Measurements from ENCODE around the gene DDAH2.
"Not testable (repeated sequence)": the region's sequence is repeated elsewhere in the genome, so short reads cannot be mapped to it uniquely, and the experiment has no call there.

The DDAH2 gene

DNA sequence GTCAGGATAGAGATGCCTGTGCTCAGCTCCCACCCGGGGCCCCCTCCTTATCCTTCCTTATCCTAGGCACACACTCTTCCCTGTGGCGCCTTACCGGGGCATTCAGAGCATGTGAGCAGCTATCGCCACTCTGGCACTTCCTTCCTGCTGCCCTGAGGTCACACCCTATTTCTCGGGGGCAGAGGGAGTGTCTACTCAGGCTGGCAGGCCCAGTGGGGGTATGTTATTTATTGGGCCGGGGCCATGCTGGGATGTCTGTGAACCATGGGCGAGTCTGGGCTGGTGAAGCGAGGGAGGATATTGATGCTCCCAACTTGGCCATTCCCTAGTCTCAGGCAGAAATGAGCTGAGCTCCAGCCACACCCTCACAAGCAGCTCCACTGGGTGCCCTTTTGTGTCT is 17.9 kb downstream of the DDAH2 start:
- DNase-seq: no peak

DNA sequence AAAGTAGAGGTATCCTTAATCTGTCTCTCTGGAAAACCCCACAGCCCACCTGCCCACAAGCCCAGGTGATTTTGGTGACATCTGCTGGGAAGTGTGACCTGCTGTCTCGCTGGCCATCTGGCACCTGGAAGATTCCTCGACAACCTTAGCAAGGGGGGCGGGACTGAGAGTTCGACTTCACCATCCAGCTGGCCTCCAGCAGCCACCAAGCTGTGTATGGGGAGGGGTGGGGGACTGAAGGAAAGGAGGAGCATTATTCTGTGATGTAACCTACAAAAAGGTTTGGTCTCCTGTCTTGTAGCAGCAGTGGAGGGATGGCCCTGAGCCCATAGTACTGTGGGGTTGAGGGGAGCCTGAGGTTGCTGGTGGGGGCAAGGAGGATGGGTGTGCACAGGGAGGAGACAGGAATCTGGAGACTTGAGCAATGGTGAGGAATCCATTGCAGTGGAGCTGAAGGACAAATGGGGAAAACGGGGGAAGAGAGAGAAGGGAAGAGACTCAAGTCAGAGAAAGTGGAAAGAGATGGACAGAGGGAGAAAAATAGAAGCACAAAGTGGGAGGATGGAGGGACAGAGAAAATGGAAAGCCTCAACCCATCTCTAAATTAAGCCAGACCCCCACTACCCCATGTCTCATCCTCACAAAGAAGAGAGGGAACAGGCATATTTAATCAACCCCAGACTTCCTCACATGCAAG is 18.4 kb downstream of the DDAH2 start:
- DNase-seq: no peak

DNA sequence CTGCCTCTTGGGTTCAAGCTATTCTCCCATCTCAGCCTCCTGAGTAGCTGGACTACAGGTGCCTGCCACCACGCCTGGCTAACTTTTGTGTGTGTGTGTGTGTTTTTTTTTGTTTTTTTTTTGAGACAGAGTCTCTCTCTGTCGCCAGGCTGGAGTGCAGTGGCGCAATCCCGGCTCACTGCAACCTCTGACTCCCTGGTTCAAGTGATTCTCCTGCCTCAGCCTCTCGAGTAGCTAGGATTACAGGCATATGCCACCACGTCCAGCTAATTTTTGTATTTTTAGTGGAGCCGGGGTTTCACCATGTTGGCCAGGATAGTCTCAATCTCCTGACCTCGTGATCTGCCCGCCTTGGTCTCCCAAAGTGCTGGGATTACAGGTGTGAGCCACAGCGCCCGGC is 19.9 kb downstream of the DDAH2 start:
- DNase-seq: not testable (repeated sequence)

DNA sequence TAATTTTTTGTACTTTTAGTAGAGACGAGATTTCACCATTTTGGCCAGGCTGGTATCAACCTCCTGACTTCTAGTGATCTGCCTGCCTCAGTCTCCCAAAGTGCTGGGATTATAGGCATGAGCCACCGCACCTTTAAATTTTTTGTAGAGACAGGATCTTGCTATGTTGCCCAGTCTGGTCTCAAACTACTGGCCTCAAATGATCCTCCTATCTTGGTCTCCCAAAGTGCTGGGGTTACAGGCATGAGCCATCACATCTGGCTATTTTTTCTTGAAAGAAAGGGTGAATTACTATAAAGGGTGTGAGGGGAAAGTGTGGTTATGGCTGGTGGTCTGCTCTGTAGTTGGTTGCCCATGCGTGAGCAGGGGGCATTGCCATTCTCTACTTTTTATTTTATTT is 20.9 kb downstream of the DDAH2 start:
- no peak for DNase-seq

DNA sequence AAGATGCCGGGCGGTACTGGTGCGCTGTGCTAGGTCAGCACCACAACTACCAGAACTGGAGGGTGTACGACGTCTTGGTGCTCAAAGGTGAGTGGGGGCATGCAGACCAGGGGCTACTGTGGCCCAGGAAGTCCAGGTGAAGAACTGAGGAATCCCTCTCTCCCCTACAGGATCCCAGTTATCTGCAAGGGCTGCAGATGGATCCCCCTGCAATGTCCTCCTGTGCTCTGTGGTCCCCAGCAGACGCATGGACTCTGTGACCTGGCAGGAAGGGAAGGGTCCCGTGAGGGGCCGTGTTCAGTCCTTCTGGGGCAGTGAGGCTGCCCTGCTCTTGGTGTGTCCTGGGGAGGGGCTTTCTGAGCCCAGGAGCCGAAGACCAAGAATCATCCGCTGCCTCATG is 21.4 kb downstream of the DDAH2 start:
- DNase-seq: no peak

DNA sequence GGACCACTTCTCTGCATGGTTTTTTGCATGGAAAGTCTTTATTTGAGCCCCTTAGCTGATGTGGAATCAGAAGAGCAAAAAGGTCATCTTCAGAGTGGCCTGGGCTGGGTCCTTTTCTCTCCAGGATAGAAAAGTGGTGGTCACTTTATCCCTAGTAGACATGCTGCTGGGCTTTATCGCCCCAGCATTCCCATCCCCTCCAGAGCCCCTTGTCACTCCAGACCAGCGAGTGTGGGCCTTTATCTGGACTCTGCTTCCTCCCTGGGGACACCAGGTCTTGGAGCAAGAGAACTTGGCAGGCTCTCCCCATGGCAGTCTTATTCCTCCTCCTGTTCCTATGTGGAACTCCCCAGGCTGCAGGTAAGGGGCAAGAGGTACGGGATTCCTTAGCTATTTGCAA is 22.5 kb downstream of the DDAH2 start, which contains the start of gene LY6G6F:
TSS of gene LY6G6F (plus strand) at position 268 of the 400 bp plus-strand sequence. CDS start at position 309, 41 bp downstream.
- DNase-seq: no peak

DNA sequence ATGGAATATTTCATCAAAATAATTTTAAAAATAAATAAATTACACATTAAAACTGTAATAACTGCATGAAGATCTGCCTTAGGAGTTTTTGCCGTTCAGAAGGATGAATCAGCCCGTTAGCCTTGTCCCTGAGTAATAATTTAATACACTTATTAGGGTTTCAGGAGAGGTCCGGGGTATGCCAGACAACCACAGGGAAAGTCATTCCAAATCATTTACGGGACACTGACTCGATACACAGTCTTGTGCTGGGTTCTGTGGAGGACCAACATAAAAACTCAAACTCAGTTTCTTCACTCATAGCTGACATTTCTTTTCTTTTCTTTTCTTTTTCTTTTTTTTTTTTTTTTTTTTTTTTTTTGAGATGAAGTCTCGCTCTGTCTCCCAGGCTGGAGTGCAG is 23.2 kb downstream of the DDAH2 start:
- no peak for DNase-seq

DNA sequence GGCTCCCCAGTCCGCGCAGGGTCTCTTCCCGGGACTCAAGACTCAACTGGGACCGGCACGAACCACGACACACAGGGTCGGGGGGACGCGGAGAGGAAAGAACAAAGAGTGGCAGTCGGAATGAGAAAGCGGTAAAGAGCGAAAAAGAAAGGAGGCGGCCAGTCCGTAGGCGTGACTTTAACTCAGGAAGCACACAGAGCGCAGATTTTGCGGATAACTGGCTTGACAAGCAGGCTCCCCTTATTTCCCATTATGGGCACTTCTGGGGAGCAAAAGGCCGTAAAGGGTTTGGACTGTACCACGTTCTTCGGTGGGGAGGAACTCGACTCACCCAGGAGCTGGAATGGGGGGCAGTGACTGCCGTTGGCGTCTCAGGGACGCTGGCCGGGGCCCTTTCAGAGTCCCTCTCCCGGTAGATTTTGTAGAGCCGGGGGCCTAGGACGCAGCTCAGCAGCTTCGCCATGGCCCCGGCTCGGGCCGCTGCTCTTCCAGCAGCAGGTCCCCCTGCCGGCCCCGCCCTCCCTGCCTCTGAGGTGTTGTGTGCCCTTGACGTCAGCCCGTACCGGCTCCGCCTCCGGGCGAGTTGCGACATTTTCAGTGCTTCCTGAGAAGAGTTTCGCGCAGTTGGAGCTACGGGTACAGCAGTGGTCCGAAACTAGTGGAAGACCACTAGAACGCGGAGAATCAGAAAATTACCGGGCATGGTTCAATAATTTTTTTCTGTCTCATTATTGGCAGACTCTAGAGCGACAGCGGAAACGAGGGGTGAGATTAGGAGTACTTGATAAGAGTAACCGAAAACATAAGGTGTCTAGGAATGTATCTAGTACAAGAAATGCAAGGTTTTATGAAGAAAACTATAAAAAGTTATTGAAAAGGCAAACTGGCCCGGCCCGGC is 26.0 kb downstream of the DDAH2 start, which contains the start of gene ABHD16A:
TSS of gene ABHD16A (minus strand) at position 506 of the 898 bp plus-strand sequence. CDS start at position 463, 43 bp downstream.
- DNase-seq: peak; percentile 97 to 98

DNA sequence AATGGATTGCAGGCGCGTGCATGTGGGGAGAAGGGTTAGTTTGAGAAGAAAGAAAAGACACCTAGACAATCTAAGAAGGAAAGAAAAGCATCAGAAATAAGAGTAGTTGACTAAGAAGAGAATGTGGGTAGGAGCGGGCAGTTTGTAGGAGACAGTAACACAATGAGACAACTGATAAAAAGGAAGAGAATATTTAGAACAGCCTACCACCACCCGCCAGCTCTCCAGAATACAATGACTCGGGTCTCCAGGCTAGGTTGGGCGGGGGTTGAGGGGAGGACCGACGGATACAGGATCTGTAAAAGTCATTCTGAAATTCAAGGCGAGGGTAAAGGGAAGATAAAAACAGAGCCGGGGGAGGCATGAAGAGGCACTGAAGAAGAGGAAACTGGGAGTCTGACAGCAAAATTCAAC is 26.7 kb downstream of the DDAH2 start:
- peak in 1 of 2 experiments; percentile 42 for DNase-seq

DNA sequence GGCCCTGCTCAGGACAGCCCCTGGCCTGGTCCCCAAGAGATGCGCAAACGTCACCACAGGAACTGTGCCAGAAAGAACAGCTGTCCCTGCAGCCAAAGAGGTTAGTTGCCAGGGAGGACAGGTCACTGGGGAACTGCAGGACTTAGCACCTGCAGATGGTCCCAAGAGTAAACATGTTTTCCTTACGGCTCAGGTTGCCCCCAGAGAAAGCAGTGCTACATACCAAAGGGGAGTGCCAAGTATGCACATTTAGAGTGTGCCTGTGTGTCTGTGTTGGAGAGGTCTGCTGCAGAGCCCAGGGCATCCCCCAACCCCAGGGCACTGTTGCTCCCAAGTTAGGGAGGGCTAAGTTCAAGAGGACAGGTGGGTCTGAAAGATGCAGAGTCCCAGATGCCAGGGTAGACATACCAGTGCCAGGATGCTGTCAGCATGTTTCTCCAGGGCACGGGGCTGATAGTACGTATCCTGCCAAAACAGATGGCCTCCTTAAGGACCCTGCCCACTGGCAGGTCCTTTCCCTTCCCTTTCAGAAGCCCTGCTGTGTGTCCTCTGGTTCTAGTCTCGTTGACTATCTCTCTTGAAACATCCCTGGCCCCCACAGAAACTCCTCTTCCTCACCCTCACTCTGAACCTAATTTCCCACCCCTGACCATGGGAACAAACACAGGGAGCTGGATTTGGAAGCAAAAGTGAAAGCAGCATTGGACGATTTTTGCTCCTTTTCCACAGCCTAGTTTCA is 27.3 kb downstream of the DDAH2 start:
- no peak for DNase-seq

DNA sequence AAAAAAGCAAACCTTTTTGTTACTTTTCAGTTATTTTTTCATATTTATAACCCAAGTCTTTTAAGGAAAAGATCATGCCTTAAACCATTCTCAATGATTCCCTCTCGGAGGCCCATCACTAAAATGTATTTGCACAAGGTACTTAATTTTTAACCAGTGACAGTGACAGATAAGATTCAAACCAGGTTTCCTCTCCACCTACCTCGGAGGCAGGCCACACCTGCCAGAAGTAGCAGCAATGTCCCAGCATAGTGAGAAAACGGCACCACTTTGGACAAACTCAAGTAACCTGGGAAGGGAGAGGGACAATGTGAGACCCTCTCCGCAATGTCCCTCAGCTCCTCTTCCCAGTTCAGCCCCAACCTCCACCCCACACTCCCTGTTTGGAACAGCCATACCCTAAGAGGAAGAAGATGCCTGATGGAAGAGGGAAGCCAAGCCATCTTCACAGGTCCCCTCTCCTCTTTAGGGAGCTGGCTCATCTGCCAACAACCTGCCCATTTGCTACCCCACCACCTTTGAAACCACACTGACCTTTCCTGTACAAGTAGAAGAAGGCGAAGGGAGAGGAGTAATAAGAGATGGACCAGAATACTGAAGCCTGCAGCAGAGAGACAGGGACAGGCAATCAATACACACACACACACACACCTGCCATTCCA is 28.2 kb downstream of the DDAH2 start:
- no peak for DNase-seq

DNA sequence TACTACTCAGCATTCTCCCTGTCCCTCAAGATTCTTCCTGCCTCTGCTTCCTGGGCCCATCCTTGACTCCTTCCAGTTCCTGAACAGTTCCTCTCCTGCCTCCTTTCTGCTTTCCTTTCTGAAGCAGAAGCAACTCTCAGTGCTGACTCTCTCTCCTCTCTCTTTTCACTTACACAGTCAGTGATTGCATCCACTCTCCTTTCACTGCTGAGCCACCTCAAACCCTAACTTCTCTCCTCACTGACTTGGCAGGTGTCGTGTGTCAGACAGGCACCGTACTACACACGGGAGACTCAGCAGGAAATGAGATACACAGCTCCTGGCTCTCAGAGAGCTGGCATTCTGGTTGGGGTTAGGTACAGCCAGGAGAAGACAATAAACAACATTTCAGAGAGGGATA is 31.5 kb downstream of the DDAH2 start:
- DNase-seq: no peak

DNA sequence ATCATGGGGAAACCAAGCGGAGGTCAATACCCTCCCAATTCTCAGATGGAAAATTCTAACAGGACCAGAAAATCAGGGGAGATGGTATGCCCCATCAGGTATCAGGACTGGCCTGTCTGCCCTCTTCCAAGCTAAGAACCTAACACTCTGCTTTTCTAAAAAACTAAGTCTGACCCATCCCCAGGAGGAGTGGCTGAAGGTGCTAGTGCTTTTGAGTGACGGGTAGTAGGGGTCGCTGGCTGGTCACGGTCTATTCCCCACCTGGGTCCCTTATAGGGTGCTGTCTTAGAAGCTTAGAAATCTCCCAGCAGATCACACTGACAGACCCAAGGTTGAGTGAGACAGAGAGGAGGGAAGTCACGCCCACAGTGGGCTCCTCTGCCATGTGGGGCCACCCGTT is 35.6 kb downstream of the DDAH2 start:
- DNase-seq: no peak

DNA sequence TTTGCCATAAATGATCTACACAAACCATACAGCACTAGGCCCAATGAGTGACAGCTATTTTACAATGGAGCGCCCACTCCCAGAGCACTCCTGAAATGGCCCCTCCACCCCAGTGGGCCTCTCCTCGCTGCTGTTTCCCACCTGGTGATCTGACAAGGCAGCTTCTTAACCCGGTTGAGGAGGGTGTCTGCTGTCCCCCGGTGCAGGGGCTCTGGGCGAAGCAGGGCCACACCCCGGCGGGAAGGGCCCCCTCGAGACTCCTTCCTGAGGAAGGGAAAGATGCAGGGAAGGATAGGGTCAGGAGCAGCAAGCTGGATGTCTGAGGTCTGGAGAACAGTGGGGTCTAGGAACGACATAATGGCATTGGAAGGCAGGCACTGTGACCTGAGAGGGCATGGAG is 36.2 kb downstream of the DDAH2 start:
- no peak for DNase-seq

DNA sequence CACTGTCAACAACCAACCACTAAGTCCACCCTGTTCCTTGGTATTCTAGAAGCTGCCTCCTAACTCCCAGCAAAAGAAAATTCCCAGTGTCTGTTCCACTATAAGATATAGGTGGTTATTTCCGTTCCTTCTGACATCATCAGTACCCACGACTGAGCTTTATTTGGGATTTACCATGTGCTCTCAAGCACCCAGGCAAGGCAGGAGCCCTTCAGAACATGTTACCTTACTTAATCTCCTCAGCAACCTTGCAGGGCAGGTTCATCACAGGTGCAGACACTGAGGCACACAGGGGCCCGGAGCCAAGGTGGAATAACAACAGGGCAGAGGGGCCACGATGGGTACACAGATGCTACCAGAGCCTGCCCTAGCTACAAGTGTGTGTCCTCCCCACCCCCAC is 36.7 kb downstream of the DDAH2 start:
- DNase-seq: no peak

DNA sequence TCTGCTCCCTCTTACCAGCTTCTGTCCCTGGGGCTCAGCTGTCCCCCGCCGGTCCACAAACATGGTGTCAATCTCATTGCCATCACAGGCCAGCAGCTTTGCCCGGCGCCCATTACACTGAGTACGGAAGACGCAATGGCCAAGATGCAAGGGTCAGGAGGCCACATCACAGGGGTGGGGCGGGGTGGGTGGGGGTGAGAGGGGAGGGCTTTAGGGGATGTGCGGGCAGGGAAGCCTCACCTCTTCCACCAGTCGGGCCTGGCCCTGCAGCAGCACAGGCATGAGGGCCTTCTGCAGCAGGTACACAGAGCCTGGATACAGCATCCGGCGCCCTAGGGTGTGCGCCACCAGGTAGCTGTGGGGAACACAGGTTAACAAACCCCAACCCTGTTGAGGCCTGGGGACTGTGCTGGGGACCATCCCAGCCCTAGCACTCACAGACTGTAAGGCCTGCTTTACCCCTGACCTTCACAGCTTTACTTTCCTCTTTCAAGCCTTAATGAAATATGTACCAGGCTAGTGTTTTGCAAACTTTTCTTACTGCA is 37.5 kb downstream of the DDAH2 start:
- DNase-seq: no peak

DNA sequence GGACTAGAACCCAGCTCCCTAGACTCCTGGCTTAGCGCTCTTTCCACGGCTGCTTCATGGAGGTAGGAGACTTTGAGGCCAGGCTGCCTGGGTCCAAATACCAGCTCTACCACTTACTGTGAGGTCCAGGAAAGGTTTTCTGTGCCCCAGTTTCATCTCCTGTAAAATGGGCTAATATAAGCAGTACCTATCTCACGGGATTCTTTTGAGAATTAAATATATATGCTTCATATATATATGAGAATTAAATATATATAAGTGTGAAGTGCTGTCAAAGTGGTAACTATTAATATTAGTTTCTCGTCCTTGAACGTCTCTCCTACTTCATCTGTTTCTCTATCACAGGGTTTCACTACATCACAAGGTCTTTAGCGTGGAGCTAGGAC is 38.0 kb downstream of the DDAH2 start:
- no peak for DNase-seq

DNA sequence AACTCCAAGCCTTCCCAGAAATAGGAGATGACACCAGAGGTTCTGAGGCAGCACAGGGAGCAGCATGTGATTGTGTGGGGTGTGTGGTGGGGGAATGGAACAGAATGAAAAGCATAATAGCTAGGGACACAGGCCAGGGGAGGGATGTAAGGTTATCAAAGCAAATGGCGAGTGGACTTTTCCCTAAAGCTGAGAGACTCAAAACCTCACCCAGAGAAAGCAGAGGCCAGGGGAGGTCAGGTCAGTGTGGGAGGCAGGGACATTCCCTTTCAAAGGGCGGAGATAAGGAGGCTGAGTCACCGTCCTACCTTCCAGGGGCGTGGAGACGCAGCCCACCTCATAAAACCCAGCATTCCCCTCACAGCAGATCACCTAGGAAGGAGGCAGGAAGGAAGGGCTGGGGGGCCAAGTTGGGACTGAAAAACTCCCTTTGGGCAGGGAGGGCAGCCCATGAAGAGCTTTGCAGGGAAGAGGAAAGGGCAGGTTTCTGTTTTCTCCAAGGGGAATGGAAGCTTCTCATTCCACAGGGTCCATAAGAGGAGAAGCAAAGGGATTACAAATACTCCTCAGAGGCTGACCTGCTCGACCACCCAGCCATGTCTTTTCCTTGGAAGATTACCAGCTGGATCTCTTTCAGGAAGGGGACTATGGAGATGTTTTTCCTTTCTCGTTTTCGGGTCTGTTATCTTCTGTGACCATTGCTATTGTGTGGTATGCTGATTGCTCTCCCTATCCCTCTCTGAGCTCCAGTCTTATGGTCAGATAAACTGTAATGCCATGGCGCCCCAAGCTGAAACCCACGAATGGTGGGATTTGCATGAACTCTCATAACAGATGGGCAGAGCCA is 38.6 kb downstream of the DDAH2 start:
- DNase-seq: no peak

DNA sequence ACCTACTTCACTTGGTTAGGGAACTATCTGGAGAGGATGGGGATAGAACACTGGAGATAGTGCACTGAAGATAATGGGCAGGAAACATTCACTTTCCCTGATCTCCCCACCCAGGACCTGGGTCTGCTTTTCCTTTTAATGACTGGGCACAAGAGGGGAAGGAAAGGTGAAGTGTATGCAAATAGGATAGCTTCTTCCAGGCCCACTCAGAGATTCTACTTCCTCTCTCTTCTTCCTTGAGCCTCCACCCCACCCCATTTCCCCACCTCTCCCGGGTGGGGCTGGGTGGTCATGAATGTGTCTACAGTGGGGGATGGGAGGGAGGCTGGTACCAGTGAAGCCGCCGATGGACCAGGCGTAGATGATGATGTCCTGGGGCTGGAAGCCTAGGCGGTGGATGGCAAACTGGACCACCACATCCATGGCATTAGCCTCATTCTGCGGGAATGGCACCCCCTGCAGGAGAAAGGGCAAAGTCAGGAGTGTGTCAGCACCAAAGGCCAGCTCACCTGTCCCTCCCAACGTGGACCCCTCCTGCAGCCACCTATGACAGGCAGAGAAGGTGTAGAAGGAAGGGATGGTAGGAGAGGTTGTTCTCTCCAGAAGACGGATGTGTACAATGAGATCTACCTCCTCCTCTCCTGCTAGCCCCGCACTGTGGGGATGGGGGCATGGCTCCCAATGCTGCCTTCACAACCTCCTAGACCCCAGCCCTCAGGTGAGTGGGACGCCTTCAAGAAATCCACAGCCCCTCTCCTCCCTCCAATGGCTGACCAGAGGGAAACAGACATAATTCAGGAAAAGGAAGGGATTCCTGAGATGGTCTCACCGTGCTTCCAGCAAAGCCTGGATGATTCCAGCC is 39.6 kb downstream of the DDAH2 start:
- no peak for DNase-seq

Measured in Kasumi-1 (cell line).